Measurements from ENCODE around the gene PNPLA1. TPM values are rescaled to one million over a fixed set of nuclear protein-coding genes. Genes with fewer than 3 reads are reported as not detected.

Gene PNPLA1
- total RNA-seq, 1 experiment from 2014 or later, result 0.10 TPM

GRCh38 chr6:36340618-36341454, 71.0 kb downstream of the PNPLA1 start:
- no peaks in the 10 kb centered on the region for H3K79me2 ChIP-seq (ENCODE audit: insufficient read depth, low read length)
- ChIA-PET RAD21 (ENCODE audit: low non-redundant PET in 1 of 2, low total read pairs in 2 of 2, uncharacterized antibody in 2 of 2, unreplicated experiment in 2 of 2) (no interaction called here), POLR2A (interaction anchor here (1.4 kb wide), 1 partner anchor 17 kb away, joined by 4 read pairs; no protein-coding TSS in a partner anchor), CTCF (interaction anchor here (0.7 to 2.0 kb wide), 20 partner anchors 8 to 425 kb away, joined by 3 to 20 read pairs (median 4); no protein-coding TSS in a partner anchor)
- no peaks in the 10 kb centered on the region for H3K36me3 ChIP-seq (ENCODE audit: control insufficient read depth in 1 of 2, insufficient read depth in 2 of 2, low read length in 2 of 2)
- H3K9ac ChIP-seq (ENCODE audit: low read length), result peak overlapping the region; percentile 41
- peak overlapping the region; percentile 83 for H3K4me2 ChIP-seq (ENCODE audit: low read length)
- H3K4me1 ChIP-seq (ENCODE audit: control insufficient read depth in 1 of 2, insufficient read depth in 2 of 2, low read length in 2 of 2), result peaks cover 5 to 13% of the 10 kb centered on the region in 2 experiments
- H3K27ac ChIP-seq (ENCODE audit: low read depth, low read length), result no peak overlapping the region
- ATAC-seq, result peak; percentile 92
- DNase-seq (ENCODE audit: low read depth, low spot score), result peak; percentile 48
- H2AFZ ChIP-seq (ENCODE audit: low read depth, low read length, poor library complexity, severe bottlenecking), result peak overlapping the region; percentile 99
- no peaks in the 10 kb centered on the region for H3K9me3 ChIP-seq (ENCODE audit: control insufficient read depth in 1 of 2, insufficient read depth in 1 of 2, low read depth in 1 of 2, low read length in 2 of 2)
- no peaks in the 10 kb centered on the region for H3K27me3 ChIP-seq (ENCODE audit: insufficient read depth, low read length)
- no peaks in the 10 kb centered on the region for H3K9me2 ChIP-seq (ENCODE audit: insufficient read depth)
- TF ChIP-seq ZFX (IDR thresholded peaks at IDR 0.05) (no peak), YY1 (IDR thresholded peaks at IDR 0.05; ENCODE audit: extremely low read depth, insufficient replicate concordance, low read depth, low read length) (peak; percentile 88), POLR2AphosphoS5 (IDR thresholded peaks at IDR 0.05; ENCODE audit: low read depth, low read length) (no peak), TCF7L2 (IDR thresholded peaks at IDR 0.05; ENCODE audit: borderline replicate concordance, extremely low read depth, insufficient read depth, insufficient read length) (no peak), MAX (IDR thresholded peaks at IDR 0.05) (peak; percentile 80), RAD21 (IDR thresholded peaks at IDR 0.05; ENCODE audit: low read depth) (peak; percentile 62), CTCF (IDR thresholded peaks at IDR 0.05 in 2 of 3, conservative IDR thresholded peaks at IDR 0.05 in 1 of 3; ENCODE audit: borderline replicate concordance in 1 of 3, insufficient read depth in 1 of 3, low read depth in 2 of 3, low read length in 2 of 3) (peak; percentile 67 to 99 (median 96)), JUND (IDR thresholded peaks at IDR 0.05) (no peak), CBX3 (IDR thresholded peaks at IDR 0.05; ENCODE audit: low read depth) (peak; percentile 76; the same call in 1 of the 2 replicates)
- H4K20me1 ChIP-seq (ENCODE audit: insufficient read depth), result no peaks in the 10 kb centered on the region
- H3K4me3 ChIP-seq (replicated peaks in 1 of 2; ENCODE audit: low read depth in 1 of 2, low read length in 2 of 2), result peak overlapping the region; percentile 33 to 49
- BruUV-seq (replicated peaks), result no TSS peak
- intact Hi-C loops (cut with micrococcal nuclease), result no loop called here

All from HCT116 (cell line).